Liver (tissue), 9 donors: Measurements from ENCODE around the gene PTBP3. TPM values are rescaled to one million over a fixed set of nuclear protein-coding genes. Genes with fewer than 3 reads are reported as not detected.

Source experiments
- DNase-seq: peaks from one replicate; pipeline ENCODE4 v3.0.0-alpha.2; 2017; ENCODE audit warnings: low spot score
- H3K27ac ChIP-seq, 2 donors: one replicate each; pipeline ENCODE4 v1.7.0; 2013; ENCODE audit warnings: inconsistent platforms in 2 of 2, low read length in 2 of 2, control low read depth in 1 of 2, low read depth in 1 of 2, mild to moderate bottlenecking in 1 of 2
- H3K27me3 ChIP-seq, 4 donors: one replicate each; pipeline versions ENCODE4 v1.6.1 to v1.7.0; 2013; ENCODE audit warnings: low read length in 3 of 4, inconsistent platforms in 1 of 4, mild to moderate bottlenecking in 1 of 4, moderate library complexity in 1 of 4; ENCODE audit not compliant: control insufficient read depth in 4 of 4, insufficient read depth in 4 of 4
- H3K36me3 ChIP-seq, 4 donors: one replicate each; pipeline versions ENCODE4 v1.6.1 to v1.7.0; 2013; ENCODE audit warnings: low read length in 3 of 4, mild to moderate bottlenecking in 3 of 4, low read depth in 1 of 4, moderate library complexity in 1 of 4; ENCODE audit not compliant: control insufficient read depth in 4 of 4, insufficient read depth in 3 of 4
- H3K4me1 ChIP-seq, 4 donors: one replicate each; pipeline versions ENCODE4 v1.6.1 to v1.7.0; 2013; ENCODE audit warnings: low read length in 3 of 4, mild to moderate bottlenecking in 3 of 4, moderate library complexity in 1 of 4; ENCODE audit not compliant: control insufficient read depth in 4 of 4, insufficient read depth in 4 of 4
- H3K4me3 ChIP-seq, 3 donors: one replicate each; pipeline versions ENCODE4 v1.6.1 to v1.7.0; 2013; ENCODE audit warnings: low read length in 3 of 3, control low read depth in 1 of 3, low read depth in 1 of 3, mild to moderate bottlenecking in 1 of 3
- H3K9ac ChIP-seq, 2 donors: one replicate each; pipeline ENCODE4 v1.7.0; 2013; ENCODE audit warnings: low read length in 2 of 2, mild to moderate bottlenecking in 2 of 2, moderate library complexity in 2 of 2, control low read depth in 1 of 2, low read depth in 1 of 2
- H3K9me3 ChIP-seq, 4 donors: one replicate each; pipeline versions ENCODE4 v1.6.1 to v1.7.0; 2013; ENCODE audit warnings: low read length in 3 of 4; ENCODE audit not compliant: control insufficient read depth in 4 of 4
- ATF3 ChIP-seq: IDR thresholded peaks from 2 replicates; pipeline ENCODE4 v1.6.1; 2016; ENCODE audit warnings: antibody characterized with exemption
- CTCF ChIP-seq: fragments of 150-350 bp; IDR thresholded peaks from 2 replicates; pipeline ENCODE4 v1.5.1; 2017; ENCODE audit warnings: improper control_type of control experiment, low read depth, low read length; ENCODE audit not compliant: missing input control
- EGR1 ChIP-seq, 2 donors: IDR thresholded peaks; 2 replicates each; pipeline ENCODE4 v1.6.1; 2016 to 2018; ENCODE audit warnings: antibody characterized with exemption in 2 of 2, low read depth in 2 of 2
- FOXA1 ChIP-seq: IDR thresholded peaks from 2 replicates; pipeline ENCODE4 v1.6.1; 2016; ENCODE audit warnings: antibody characterized with exemption
- FOXA2 ChIP-seq: IDR thresholded peaks from 2 replicates; pipeline ENCODE4 v1.6.1; 2016; ENCODE audit warnings: antibody characterized with exemption
- GABPA ChIP-seq, 2 donors: IDR thresholded peaks in 1 of 2; conservative IDR thresholded peaks in 1 of 2; 2 replicates each; pipeline ENCODE4 v1.6.1; 2016; ENCODE audit warnings: antibody characterized with exemption in 2 of 2, mild to moderate bottlenecking in 1 of 2, moderate library complexity in 1 of 2
- HNF4G ChIP-seq: IDR thresholded peaks from 2 replicates; pipeline ENCODE4 v1.6.1; 2016; ENCODE audit warnings: antibody characterized with exemption
- JUND ChIP-seq, 2 donors: IDR thresholded peaks; 2 replicates each; pipeline ENCODE4 v1.6.1; 2016; ENCODE audit warnings: antibody characterized with exemption in 2 of 2
- MAX ChIP-seq: IDR thresholded peaks from 2 replicates; pipeline ENCODE4 v1.6.1; 2016; ENCODE audit warnings: antibody characterized with exemption
- NR2F2 ChIP-seq: IDR thresholded peaks from 2 replicates; pipeline ENCODE4 v1.6.1; 2016; ENCODE audit warnings: antibody characterized with exemption
- RAD21 ChIP-seq, 2 donors: IDR thresholded peaks; 2 replicates each; pipeline ENCODE4 v1.6.1; 2016; ENCODE audit warnings: antibody characterized with exemption in 2 of 2, mild to moderate bottlenecking in 2 of 2
- REST ChIP-seq: IDR thresholded peaks from 2 replicates; pipeline ENCODE4 v1.6.1; 2016; ENCODE audit warnings: antibody characterized with exemption, mild to moderate bottlenecking
- RXRA ChIP-seq, 2 donors: IDR thresholded peaks; 2 replicates each; pipeline ENCODE4 v1.6.1; 2017 to 2018; ENCODE audit warnings: antibody characterized with exemption in 2 of 2, mild to moderate bottlenecking in 1 of 2
- SP1 ChIP-seq: IDR thresholded peaks from 2 replicates; pipeline ENCODE4 v1.6.1; 2018; ENCODE audit warnings: antibody characterized with exemption, mild to moderate bottlenecking
- TAF1 ChIP-seq: conservative IDR thresholded peaks from 2 replicates; pipeline ENCODE4 v1.6.1; 2016; ENCODE audit warnings: antibody characterized with exemption, mild to moderate bottlenecking
- YY1 ChIP-seq: IDR thresholded peaks from 2 replicates; pipeline ENCODE4 v1.6.1; 2016; ENCODE audit warnings: antibody characterized with exemption, mild to moderate bottlenecking
- ZBTB33 ChIP-seq: IDR thresholded peaks from 2 replicates; pipeline ENCODE4 v1.6.1; 2016; ENCODE audit warnings: antibody characterized with exemption
- WGBS: extraction: QIAGEN DNeasy Blood & Tissue Kit; methylation state at CpG from one replicate; pipeline ENCODE4 v1.1.7; 2013; 5-methylcytosine and 5-hydroxymethylcytosine counted together
- polyA plus RNA-seq, 2 donors: library from polyadenylated mRNA; stranded (reverse) in 1 of 2; unstranded in 1 of 2; fragments of 200-250 nt in 1 of 2; fragments of >200 nt in 1 of 2; fragmentation: Nextera tagmentation in 1 of 2; extraction: Ambion mirVana in 1 of 2; gene quantifications; one replicate each; pipeline versions ENCODE4 v1.2.1 to v1.2.3, GENCODE V29; 2013 to 2015
- total RNA-seq, 2 donors: library from RNA; depleted of rRNA; stranded (reverse); fragments of >200 nt; gene quantifications; one replicate each; pipeline ENCODE4 v1.2.3, GENCODE V29; 2014
- donor health status: healthy.
- donor health status: healthy.
- donor health status: healthy.
- donor health status: healthy.
- donor health status: healthy.

The PTBP3 gene
- total and polyA plus RNA-seq, 4 donors: 4.3 to 34.1 (median 9.2) TPM

GRCh38 chr9:112212926-112213325 is 120.5 kb downstream of the PTBP3 start:
- DNase-seq: no peak
- Histone ChIP-seq H3K4me3 (no peak overlapping the region), H3K36me3 (peaks cover 0 to 15% (median 5%) of the 10 kb centered on the region in 4 donors), H3K27ac (no peak overlapping the region), H3K9me3 (no peaks in the 10 kb centered on the region), H3K9ac (no peak overlapping the region), H3K4me1 (no peaks in the 10 kb centered on the region), H3K27me3 (no peaks in the 10 kb centered on the region)
- TF ChIP-seq FOXA1 (no peak), RAD21 (IDR thresholded peaks at IDR 0.05) (no peak), TAF1 (no peak), HNF4G (no peak), FOXA2 (no peak), GABPA (IDR thresholded peaks at IDR 0.05 in 1 of 2, conservative IDR thresholded peaks at IDR 0.05 in 1 of 2) (no peak), REST (no peak), EGR1 (IDR thresholded peaks at IDR 0.05; ENCODE audit: low read depth in 2 of 2) (no peak), CTCF (no peak), NR2F2 (no peak), JUND (IDR thresholded peaks at IDR 0.05) (no peak), SP1 (no peak), ZBTB33 (no peak), ATF3 (no peak), YY1 (no peak), RXRA (IDR thresholded peaks at IDR 0.05) (no peak), MAX (no peak)
- 95% methylated on average over 2 of the region's 2 CpGs for WGBS

GRCh38 chr9:112207451-112207850 is 126.0 kb downstream of the PTBP3 start:
- H3K9ac ChIP-seq: no peak overlapping the region
- peaks cover 0 to 13% (median 5%) of the 10 kb centered on the region in 4 donors for H3K36me3 ChIP-seq
- peaks cover 0 to 4% (median 0%) of the 10 kb centered on the region in 4 donors for H3K9me3 ChIP-seq
- H3K27ac ChIP-seq: no peak overlapping the region
- no peaks in the 10 kb centered on the region for H3K4me1 ChIP-seq
- H3K27me3 ChIP-seq: no peaks in the 10 kb centered on the region
- TF ChIP-seq YY1: no peak
- TF ChIP-seq CTCF: no peak
- WGBS: 99% methylated on average over 1 of the region's 1 CpG
- H3K4me3 ChIP-seq: no peak overlapping the region
- DNase-seq: no peak
